Activated T-cell treated with anti-CD3 and anti-CD28 coated beads, Interleukin-2, amount 50 U/mL, for 24 hours (primary cell): ENCODE results near the gene FAM24B.

ENCODE experiments used
- DNase-seq: peaks from one replicate; pipeline ENCODE4 v3.0.0-alpha.2; 2020
- H3K27ac Mint-ChIP-seq: 2 replicates; pipeline ENCODE4 v1.8.0; 2020; ENCODE audit warnings: mild to moderate bottlenecking, mixed read lengths
- H3K27me3 Mint-ChIP-seq: 2 replicates; pipeline ENCODE4 v1.8.0; 2020; ENCODE audit warnings: mixed read lengths
- H3K36me3 Mint-ChIP-seq: 2 replicates; pipeline ENCODE4 v1.8.0; 2020; ENCODE audit warnings: low read depth, mixed read lengths
- H3K4me1 Mint-ChIP-seq: 2 replicates; pipeline ENCODE4 v1.8.0; 2020; ENCODE audit warnings: low read depth, mixed read lengths
- H3K4me3 Mint-ChIP-seq: 2 replicates; pipeline ENCODE4 v1.8.0; 2020; ENCODE audit warnings: mild to moderate bottlenecking, moderate library complexity, mixed read lengths
- H3K9me3 Mint-ChIP-seq: 2 replicates; pipeline ENCODE4 v1.8.0; 2020; ENCODE audit warnings: mixed read lengths

Gene FAM24B

DNA sequence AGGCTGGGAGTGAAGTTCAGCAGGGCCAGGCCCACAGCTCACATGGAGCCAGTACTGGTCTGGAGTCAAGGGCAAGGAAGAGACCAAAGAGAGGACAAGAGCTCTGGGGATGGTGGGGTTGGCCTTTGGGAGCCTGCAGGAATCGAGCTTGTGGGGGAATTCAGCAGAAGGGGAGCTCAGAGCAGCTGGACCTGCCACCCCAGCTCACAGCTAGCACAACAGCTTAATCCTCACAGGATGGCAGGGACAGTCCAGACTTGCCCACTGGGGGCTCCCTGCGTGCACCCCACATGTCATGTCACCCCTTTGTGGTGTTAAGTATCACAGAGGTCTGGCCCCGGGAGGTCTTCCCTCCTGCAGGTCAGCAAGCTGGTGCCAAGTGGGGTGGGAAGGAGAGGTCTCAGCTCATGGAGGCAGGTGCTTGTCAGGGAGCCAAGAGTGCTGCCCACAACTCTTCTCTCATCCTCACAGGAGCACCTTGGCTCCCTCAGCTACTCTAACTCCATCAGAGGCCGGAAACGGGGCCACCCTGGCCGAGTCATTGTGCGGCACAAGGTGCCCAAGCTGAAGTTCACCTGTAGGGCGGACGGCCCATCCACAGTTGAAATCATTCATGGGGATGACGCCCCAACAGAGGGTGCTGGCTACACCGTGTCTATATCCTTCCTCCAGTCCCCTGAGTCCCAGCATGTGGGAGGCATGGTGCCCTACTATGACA lies 56.2 kb downstream of the FAM24B start:
- no peaks in the 10 kb centered on the region for H3K9me3 Mint-ChIP-seq
- H3K27me3 Mint-ChIP-seq, result peaks cover 60% of the 10 kb centered on the region
- DNase-seq, result no peak
- no peaks in the 10 kb centered on the region for H3K4me1 Mint-ChIP-seq
- no peaks in the 10 kb centered on the region for H3K36me3 Mint-ChIP-seq
- no peak overlapping the region for H3K4me3 Mint-ChIP-seq
- H3K27ac Mint-ChIP-seq, result no peak overlapping the region

DNA sequence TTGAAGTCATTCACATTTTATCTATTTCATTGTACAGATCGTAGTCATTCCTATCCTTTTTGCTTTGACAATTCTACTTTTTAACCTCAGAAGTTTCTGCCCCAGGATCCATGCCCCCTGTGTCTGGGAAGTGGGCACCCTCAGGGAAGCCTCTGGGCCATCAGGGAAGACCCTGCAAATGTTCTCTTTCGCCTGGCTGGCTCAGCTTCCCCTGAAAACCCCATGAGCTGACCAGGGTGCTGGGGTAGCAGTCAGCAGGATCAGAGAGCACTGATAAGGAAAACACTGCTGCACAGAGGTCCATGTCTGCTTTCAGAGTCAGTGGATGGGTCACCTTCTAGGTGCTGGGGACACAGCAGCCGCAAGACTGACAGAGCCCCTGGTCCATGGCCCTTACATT lies 57.6 kb downstream of the FAM24B start:
- Mint-ChIP-seq H3K4me3 (no peak overlapping the region), H3K27me3 (peaks cover 70% of the 10 kb centered on the region), H3K27ac (no peak overlapping the region)

DNA sequence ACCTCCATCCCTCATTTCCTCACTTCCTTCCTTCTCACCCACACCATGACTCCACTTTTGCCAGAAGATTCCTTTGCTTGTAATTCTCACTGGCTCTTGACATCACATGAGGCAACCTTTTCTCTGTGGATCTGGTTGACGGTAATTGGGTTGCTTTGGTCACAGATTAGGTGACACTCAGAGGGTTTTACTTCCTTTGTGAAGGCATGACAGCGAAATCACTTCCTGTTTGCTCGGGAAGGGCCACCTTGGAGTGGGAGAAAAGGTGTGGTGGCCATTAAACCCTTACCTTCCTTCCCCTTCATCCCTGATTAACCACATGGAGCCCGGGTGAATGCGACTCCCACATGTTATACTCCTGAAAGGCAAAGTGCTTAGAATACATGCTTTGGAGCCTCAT lies 63.9 kb downstream of the FAM24B start:
- H3K27ac Mint-ChIP-seq, result no peak overlapping the region
- no peak for DNase-seq
- no peak overlapping the region for H3K4me3 Mint-ChIP-seq
- no peaks in the 10 kb centered on the region for H3K36me3 Mint-ChIP-seq
- no peaks in the 10 kb centered on the region for H3K9me3 Mint-ChIP-seq
- H3K27me3 Mint-ChIP-seq, result peaks cover 64% of the 10 kb centered on the region
- no peaks in the 10 kb centered on the region for H3K4me1 Mint-ChIP-seq

More for the DNA sequence above, 57.6 kb downstream of the FAM24B start:
- Mint-ChIP-seq H3K9me3 (no peaks in the 10 kb centered on the region), H3K4me1 (no peaks in the 10 kb centered on the region), H3K36me3 (no peaks in the 10 kb centered on the region)
- no peak for DNase-seq

DNA sequence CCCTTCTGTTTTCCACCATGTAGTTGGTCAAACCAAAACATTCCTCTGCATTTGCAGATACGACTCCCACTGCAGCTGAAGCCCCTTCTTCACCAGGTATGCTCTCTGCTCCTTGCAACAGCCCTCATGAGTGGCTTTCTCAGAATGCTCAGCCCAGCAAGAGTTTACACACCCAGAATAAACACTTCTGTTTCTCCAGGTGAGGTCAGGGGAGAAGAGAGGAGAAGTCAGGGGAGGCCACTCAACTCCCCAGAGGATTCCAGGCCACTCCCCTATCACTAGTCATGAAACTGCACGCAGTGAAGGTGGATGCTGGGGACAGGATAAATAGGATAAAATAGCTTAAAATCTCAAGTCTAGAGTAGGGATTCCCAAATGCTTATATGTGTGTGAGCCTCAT lies 64.9 kb downstream of the FAM24B start:
- H3K9me3 Mint-ChIP-seq, result no peaks in the 10 kb centered on the region
- peaks cover 54% of the 10 kb centered on the region for H3K27me3 Mint-ChIP-seq
- no peak overlapping the region for H3K4me3 Mint-ChIP-seq
- no peaks in the 10 kb centered on the region for H3K36me3 Mint-ChIP-seq
- no peaks in the 10 kb centered on the region for H3K4me1 Mint-ChIP-seq
- H3K27ac Mint-ChIP-seq, result no peak overlapping the region
- DNase-seq, result no peak

DNA sequence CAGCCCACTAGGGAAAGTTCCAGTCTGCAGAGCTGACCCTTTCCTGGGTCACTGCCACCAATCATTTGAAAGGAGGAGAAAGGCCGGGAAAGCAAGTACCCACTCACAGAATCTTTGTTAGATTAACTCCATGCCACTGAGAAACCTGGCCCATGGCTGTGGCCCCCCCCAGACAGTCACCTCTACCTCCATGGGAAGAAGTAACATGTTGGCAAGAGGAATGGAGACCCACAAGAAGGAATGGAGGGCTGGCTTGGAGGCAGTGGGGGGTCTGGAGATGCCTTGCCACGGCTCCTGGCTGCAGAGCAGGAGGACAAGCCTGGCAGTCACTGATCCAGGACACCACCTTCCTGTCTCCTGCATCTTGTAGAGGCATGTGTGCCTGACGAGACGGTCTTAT lies 66.6 kb downstream of the FAM24B start:
- H3K27me3 Mint-ChIP-seq, result peaks cover 42% of the 10 kb centered on the region
- H3K4me1 Mint-ChIP-seq, result no peaks in the 10 kb centered on the region
- H3K4me3 Mint-ChIP-seq, result no peak overlapping the region

DNA sequence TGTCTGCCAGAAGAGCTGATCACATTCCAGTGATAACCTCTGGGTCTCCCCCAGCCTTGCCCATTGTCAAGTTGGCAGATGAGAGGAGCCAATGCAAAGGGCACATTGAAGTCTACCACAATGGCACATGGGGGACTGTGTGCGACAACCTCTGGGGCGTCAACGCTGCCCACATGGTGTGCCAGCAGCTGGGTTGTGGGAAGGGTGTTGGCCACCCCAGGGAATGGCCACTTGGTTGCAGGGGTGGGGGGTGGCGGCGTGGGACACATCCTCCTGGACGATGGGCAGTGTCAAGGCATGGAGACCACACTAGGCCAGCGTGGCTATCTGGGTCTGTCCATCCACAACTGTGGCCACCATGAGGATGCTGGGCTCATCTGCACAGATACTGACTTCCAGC lies 77.1 kb downstream of the FAM24B start:
- H3K27me3 Mint-ChIP-seq, result peaks cover 21% of the 10 kb centered on the region
- no peak for DNase-seq
- H3K9me3 Mint-ChIP-seq, result no peaks in the 10 kb centered on the region
- no peaks in the 10 kb centered on the region for H3K4me1 Mint-ChIP-seq
- H3K4me3 Mint-ChIP-seq, result no peak overlapping the region
- no peaks in the 10 kb centered on the region for H3K36me3 Mint-ChIP-seq
- no peak overlapping the region for H3K27ac Mint-ChIP-seq

More for the DNA sequence above, 66.6 kb downstream of the FAM24B start:
- DNase-seq, result no peak
- Mint-ChIP-seq H3K36me3 (no peaks in the 10 kb centered on the region), H3K27ac (no peak overlapping the region), H3K9me3 (no peaks in the 10 kb centered on the region)
